Natural killer cell (primary cell): Measurements from ENCODE around the gene GRM7. TPM values are rescaled to one million over a fixed set of nuclear protein-coding genes. Genes with fewer than 3 reads are reported as not detected.

Experiments used
- ATAC-seq, 3 donors: fragments of 150-1000 bp in 2 of 3; fragments of 200-7000 bp in 1 of 3; cut with Tn5 transposase; 1 replicate in 1 of 3; 2 replicates in 2 of 3; pipeline ENCODE4 v1.10.0; 2021; ENCODE audit warnings: mild to moderate bottlenecking in 2 of 3, moderate library complexity in 2 of 3
- DNase-seq, 2 donors: peaks; one replicate each; pipeline versions ENCODE4 v3.0.0 to v3.0.0-alpha.2; 2013 to 2021; ENCODE audit warnings: mixed read lengths in 1 of 2
- H3K27ac ChIP-seq: one replicate; pipeline ENCODE4 v1.5.1; 2013; ENCODE audit warnings: mild to moderate bottlenecking, low read length
- H3K27me3 ChIP-seq: one replicate; pipeline ENCODE4 v1.6.1; 2013; ENCODE audit warnings: low read length; ENCODE audit not compliant: control insufficient read depth, insufficient read depth
- H3K36me3 ChIP-seq: one replicate; pipeline ENCODE4 v1.6.1; 2013; ENCODE audit warnings: low read length; ENCODE audit not compliant: control insufficient read depth, insufficient read depth
- H3K4me1 ChIP-seq: one replicate; pipeline ENCODE4 v1.6.1; 2013; ENCODE audit warnings: low read length; ENCODE audit not compliant: control insufficient read depth, insufficient read depth
- H3K4me3 ChIP-seq: one replicate; pipeline ENCODE4 v1.5.1; 2013; ENCODE audit warnings: low read length
- H3K9me3 ChIP-seq: one replicate; pipeline ENCODE4 v1.6.1; 2013; ENCODE audit warnings: low read length; ENCODE audit not compliant: control insufficient read depth, insufficient read depth
- H3K27ac Mint-ChIP-seq, 2 donors: one replicate each; pipeline ENCODE4 v1.8.0; 2022; ENCODE audit warnings: mild to moderate bottlenecking in 2 of 2, mixed read lengths in 2 of 2, moderate library complexity in 1 of 2
- H3K27me3 Mint-ChIP-seq, 2 donors: one replicate each; pipeline ENCODE4 v1.8.0; 2022; ENCODE audit warnings: low read depth in 2 of 2, mixed read lengths in 2 of 2
- H3K36me3 Mint-ChIP-seq: one replicate; pipeline ENCODE4 v1.8.0; 2022; ENCODE audit warnings: mixed read lengths
- H3K4me1 Mint-ChIP-seq, 2 donors: one replicate each; pipeline ENCODE4 v1.8.0; 2022; ENCODE audit warnings: mixed read lengths in 2 of 2
- H3K4me3 Mint-ChIP-seq: one replicate; pipeline ENCODE4 v1.8.0; 2022; ENCODE audit warnings: mild to moderate bottlenecking, moderate library complexity, mixed read lengths
- H3K9me3 Mint-ChIP-seq, 2 donors: one replicate each; pipeline ENCODE4 v1.8.0; 2022; ENCODE audit warnings: mixed read lengths in 2 of 2
- WGBS: methylation state at CpG from one replicate; pipeline ENCODE4 v1.1.7; 2013; ENCODE audit warnings: missing lambda C conversion rate; ENCODE audit not compliant: insufficient coverage; 5-methylcytosine and 5-hydroxymethylcytosine counted together
- intact Hi-C: fragments of 100-400 bp; cut with micrococcal nuclease; formaldehyde crosslinking; loops from one replicate; pipeline ENCODE4 v1.14.2; 2022
- total RNA-seq, 4 donors: library from RNA; stranded (reverse); fragments of 120-200 nt in 1 of 4; gene quantifications; one replicate each; pipeline versions ENCODE4 v1.2.3 to v1.2.4, GENCODE V29; 2013 to 2022
- TF ChIP-seq, protein P1 (sequence below): fragments of 200-600 bp; IDR thresholded peaks from one replicate; pipeline ENCODE4 v1.8.0; 2022; ENCODE audit warnings: antibody characterized with exemption

GRM7 gene
- total RNA-seq, 3 donors from 2014 or later (not counting 1 experiment from before 2014, with no cell fraction given), result not detected

- Mint-ChIP-seq H3K4me1 (no peaks in the 10 kb centered on the region), H3K27ac (no peak overlapping the region), H3K27me3 (peaks cover 0 to 15% of the 10 kb centered on the region in 2 donors), H3K4me3 (no peak overlapping the region), H3K36me3 (no peaks in the 10 kb centered on the region), H3K9me3 (peaks cover 0 to 8% of the 10 kb centered on the region in 2 donors)
- no peak overlapping the region for H3K4me3 ChIP-seq
- ATAC-seq (peak in 1 of 3 donors; percentile 27), DNase-seq (no peak)
- WGBS, result 76% methylated on average over 3 of the region's 3 CpGs
- no peaks in the 10 kb centered on the region for H3K27me3 ChIP-seq
- no peaks in the 10 kb centered on the region for H3K36me3 ChIP-seq
- H3K27ac ChIP-seq, result no peak overlapping the region
- TF ChIP-seq, protein P1, sequence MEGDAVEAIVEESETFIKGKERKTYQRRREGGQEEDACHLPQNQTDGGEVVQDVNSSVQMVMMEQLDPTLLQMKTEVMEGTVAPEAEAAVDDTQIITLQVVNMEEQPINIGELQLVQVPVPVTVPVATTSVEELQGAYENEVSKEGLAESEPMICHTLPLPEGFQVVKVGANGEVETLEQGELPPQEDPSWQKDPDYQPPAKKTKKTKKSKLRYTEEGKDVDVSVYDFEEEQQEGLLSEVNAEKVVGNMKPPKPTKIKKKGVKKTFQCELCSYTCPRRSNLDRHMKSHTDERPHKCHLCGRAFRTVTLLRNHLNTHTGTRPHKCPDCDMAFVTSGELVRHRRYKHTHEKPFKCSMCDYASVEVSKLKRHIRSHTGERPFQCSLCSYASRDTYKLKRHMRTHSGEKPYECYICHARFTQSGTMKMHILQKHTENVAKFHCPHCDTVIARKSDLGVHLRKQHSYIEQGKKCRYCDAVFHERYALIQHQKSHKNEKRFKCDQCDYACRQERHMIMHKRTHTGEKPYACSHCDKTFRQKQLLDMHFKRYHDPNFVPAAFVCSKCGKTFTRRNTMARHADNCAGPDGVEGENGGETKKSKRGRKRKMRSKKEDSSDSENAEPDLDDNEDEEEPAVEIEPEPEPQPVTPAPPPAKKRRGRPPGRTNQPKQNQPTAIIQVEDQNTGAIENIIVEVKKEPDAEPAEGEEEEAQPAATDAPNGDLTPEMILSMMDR, result no peak
- intact Hi-C loops, result no loop called here
- no peaks in the 10 kb centered on the region for H3K4me1 ChIP-seq
- H3K9me3 ChIP-seq, result no peaks in the 10 kb centered on the region
Observed at GRCh38 chr3:7504886-7505775, 644.2 kb downstream of the GRM7 start.

DNA sequence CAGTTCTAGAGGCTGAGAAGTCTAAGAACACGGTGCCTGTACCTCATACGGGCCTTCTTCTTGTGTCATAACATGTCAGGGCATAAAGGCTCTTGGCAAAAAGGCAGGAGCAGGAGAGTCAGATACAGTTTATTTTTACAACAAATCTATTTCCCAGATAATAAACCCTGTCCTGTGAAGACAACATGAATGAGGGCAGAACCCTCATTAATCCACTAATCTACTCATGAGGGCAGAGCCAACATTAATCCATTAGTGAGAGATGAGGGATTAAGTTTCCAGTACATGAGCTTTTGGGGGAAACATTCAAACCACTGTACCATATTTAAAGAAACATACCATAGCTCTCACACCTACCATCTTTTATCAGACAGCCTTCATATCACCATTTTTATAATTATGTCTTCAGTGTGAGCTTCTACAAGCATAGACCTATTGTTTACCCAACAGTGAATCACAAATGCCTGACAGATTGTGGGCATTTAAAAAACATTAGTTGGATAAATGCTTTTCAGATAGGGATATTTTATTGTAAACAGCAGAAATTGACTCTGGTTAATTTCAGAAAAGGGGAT, 645.8 kb downstream of the GRM7 start:
- no peak overlapping the region for H3K27ac Mint-ChIP-seq
- peaks cover 0 to 8% of the 10 kb centered on the region in 2 donors for H3K9me3 Mint-ChIP-seq
- WGBS, result 97% methylated on average over 2 of the region's 2 CpGs
- TF ChIP-seq, protein P1, result no peak
- Histone ChIP-seq H3K36me3 (no peaks in the 10 kb centered on the region), H3K27ac (no peak overlapping the region), H3K9me3 (no peaks in the 10 kb centered on the region), H3K27me3 (no peaks in the 10 kb centered on the region), H3K4me3 (no peak overlapping the region), H3K4me1 (no peaks in the 10 kb centered on the region)
- intact Hi-C loops, result no loop called here
- no peak for DNase-seq
- H3K36me3 Mint-ChIP-seq, result no peaks in the 10 kb centered on the region
- no peaks in the 10 kb centered on the region for H3K4me1 Mint-ChIP-seq
- H3K27me3 Mint-ChIP-seq, result peaks cover 0 to 16% of the 10 kb centered on the region in 2 donors
- no peak overlapping the region for H3K4me3 Mint-ChIP-seq
- ATAC-seq, result no peak

DNA sequence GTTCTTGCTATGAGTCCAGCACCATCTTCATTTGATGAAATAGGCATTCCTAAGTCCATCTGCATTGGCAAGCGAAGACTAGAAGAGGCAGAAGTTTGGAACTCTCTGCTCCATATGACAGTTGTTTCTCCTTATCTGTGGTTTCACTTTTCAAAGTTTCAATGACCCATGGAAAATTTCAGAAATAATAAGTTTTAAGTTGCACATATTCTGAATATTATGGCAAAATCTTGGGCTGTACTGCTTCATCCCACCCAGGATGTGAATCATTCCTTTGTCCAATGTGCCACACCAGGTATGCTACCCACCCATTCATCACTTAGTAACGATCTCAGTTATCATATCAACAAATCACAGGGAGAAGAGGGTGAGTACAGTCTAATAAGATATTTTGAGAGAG, 647.9 kb downstream of the GRM7 start:
- no peak overlapping the region for H3K27ac ChIP-seq
- Mint-ChIP-seq H3K4me1 (no peaks in the 10 kb centered on the region), H3K36me3 (no peaks in the 10 kb centered on the region), H3K27me3 (peaks cover 0 to 20% of the 10 kb centered on the region in 2 donors), H3K9me3 (peaks cover 0 to 8% of the 10 kb centered on the region in 2 donors), H3K4me3 (no peak overlapping the region), H3K27ac (no peak overlapping the region)
- H3K27me3 ChIP-seq, result no peaks in the 10 kb centered on the region
- no peak for DNase-seq
- H3K36me3 ChIP-seq, result no peaks in the 10 kb centered on the region
- 83% methylated on average over 1 of the region's 2 CpGs for WGBS
- H3K9me3 ChIP-seq, result no peaks in the 10 kb centered on the region
- no peak for ATAC-seq
- intact Hi-C loops, result no loop called here
- TF ChIP-seq, protein P1, result no peak
- no peak overlapping the region for H3K4me3 ChIP-seq
- no peaks in the 10 kb centered on the region for H3K4me1 ChIP-seq
